DND-41 (cell line): ENCODE data around the gene GABRA6.

Experiments used
- EZH2 ChIP-seq: IDR thresholded peaks from 3 replicates; pipeline ENCODE4 v1.6.1; 2012; ENCODE audit warnings: borderline replicate concordance, low read depth, mild to moderate bottlenecking, moderate library complexity, low read length, inconsistent platforms; ENCODE audit not compliant: severe bottlenecking
- TF ChIP-seq, protein P1 (sequence below): IDR thresholded peaks from 2 replicates; pipeline ENCODE4 v1.5.1; 2012; ENCODE audit warnings: borderline replicate concordance, low read length, moderate library complexity, mild to moderate bottlenecking; ENCODE audit not compliant: poor library complexity, severe bottlenecking; ENCODE audit errors: extremely low read depth

DNA sequence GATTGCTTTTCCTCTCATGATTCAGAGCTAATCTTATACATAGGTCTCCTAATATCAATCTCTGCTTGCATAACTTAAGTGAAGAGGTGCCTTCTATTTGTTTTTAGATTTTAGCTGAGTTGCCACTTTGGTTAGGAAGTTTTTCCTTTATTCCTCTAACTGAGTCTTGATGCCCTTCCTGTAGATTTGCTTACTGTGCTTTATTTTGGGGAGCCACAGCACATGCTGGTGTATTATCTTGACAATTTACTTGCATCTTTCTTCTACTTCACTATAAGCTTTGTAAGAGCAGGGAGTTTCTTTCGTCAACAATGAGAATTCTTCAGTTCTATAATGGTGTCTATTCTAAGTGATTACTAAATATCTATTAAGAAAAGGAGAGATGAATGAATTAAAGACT is 54.9 kb downstream of the GABRA6 start:
- TF ChIP-seq, protein P1, sequence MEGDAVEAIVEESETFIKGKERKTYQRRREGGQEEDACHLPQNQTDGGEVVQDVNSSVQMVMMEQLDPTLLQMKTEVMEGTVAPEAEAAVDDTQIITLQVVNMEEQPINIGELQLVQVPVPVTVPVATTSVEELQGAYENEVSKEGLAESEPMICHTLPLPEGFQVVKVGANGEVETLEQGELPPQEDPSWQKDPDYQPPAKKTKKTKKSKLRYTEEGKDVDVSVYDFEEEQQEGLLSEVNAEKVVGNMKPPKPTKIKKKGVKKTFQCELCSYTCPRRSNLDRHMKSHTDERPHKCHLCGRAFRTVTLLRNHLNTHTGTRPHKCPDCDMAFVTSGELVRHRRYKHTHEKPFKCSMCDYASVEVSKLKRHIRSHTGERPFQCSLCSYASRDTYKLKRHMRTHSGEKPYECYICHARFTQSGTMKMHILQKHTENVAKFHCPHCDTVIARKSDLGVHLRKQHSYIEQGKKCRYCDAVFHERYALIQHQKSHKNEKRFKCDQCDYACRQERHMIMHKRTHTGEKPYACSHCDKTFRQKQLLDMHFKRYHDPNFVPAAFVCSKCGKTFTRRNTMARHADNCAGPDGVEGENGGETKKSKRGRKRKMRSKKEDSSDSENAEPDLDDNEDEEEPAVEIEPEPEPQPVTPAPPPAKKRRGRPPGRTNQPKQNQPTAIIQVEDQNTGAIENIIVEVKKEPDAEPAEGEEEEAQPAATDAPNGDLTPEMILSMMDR = no peak
- no peak for TF ChIP-seq EZH2
